ENCODE measurements around the gene CAP2. TPM values are rescaled to one million over a fixed set of nuclear protein-coding genes. Genes with fewer than 3 reads are reported as not detected.

The CAP2 gene
- total RNA-seq, 4 donors from 2014 or later, result 3.2 to 16.2 (median 10.6) TPM

- 83 to 87% methylated on average over 2 of the region's 2 CpGs for whole genome bisulfite sequencing, 2 donors
- Histone ChIP-seq H3K4me1 (no peaks in the 10 kb centered on the region), H3K27me3 (no peaks in the 10 kb centered on the region), H3K36me3 (no peaks in the 10 kb centered on the region), H3K27ac (no peak overlapping the region), H3K9me3 (no peaks in the 10 kb centered on the region), H3K4me3 (replicated peaks in 1 of 3) (no peak overlapping the region)
- TF ChIP-seq POLR2A (IDR thresholded peaks at IDR 0.05), result no peak
- TF ChIP-seq, protein P1, sequence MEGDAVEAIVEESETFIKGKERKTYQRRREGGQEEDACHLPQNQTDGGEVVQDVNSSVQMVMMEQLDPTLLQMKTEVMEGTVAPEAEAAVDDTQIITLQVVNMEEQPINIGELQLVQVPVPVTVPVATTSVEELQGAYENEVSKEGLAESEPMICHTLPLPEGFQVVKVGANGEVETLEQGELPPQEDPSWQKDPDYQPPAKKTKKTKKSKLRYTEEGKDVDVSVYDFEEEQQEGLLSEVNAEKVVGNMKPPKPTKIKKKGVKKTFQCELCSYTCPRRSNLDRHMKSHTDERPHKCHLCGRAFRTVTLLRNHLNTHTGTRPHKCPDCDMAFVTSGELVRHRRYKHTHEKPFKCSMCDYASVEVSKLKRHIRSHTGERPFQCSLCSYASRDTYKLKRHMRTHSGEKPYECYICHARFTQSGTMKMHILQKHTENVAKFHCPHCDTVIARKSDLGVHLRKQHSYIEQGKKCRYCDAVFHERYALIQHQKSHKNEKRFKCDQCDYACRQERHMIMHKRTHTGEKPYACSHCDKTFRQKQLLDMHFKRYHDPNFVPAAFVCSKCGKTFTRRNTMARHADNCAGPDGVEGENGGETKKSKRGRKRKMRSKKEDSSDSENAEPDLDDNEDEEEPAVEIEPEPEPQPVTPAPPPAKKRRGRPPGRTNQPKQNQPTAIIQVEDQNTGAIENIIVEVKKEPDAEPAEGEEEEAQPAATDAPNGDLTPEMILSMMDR (IDR thresholded peaks at IDR 0.05), result no peak
- intact Hi-C loops (cut with DNase I), result no loop called here
- no peak for DNase-seq
These were observed 80.2 kb downstream of the CAP2 start for GRCh38 chr6:17473554-17473953.

DNA sequence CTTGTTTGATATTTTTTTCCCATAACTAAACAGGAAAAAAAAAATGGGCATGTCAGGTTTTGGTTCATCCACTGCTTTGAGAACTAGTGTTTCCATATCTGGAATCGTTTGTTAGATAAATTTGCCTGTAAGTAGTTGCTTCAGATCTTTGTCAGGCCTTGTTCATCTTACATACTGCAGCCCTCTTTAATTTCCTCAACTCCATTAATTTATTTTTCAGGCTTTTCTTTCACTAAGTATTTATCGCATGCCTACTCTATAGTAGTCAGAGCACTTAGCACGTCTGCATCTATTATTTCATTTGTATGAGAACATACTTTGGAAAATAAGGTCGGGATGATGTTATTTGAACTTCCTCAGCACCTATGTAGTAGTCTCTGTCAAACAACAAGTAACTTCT lies 80.9 kb downstream of the CAP2 start:
- Histone ChIP-seq H3K4me3 (replicated peaks in 1 of 3) (no peak overlapping the region), H3K9me3 (no peaks in the 10 kb centered on the region), H3K36me3 (no peaks in the 10 kb centered on the region), H3K4me1 (no peaks in the 10 kb centered on the region), H3K27me3 (no peaks in the 10 kb centered on the region), H3K27ac (no peak overlapping the region)
- no peak for DNase-seq
- 76 to 77% methylated on average over 4 of the region's 4 CpGs for WGBS, 2 donors
- intact Hi-C loops (cut with DNase I), result no loop called here
- TF ChIP-seq POLR2A (IDR thresholded peaks at IDR 0.05), result no peak
- TF ChIP-seq, protein P1 (IDR thresholded peaks at IDR 0.05), result no peak

- WGBS, 2 donors, result 92 to 95% methylated on average over 4 of the region's 4 CpGs
- Histone ChIP-seq H3K4me1 (no peaks in the 10 kb centered on the region), H3K36me3 (no peaks in the 10 kb centered on the region), H3K27ac (no peak overlapping the region), H3K4me3 (replicated peaks in 1 of 3) (no peak overlapping the region), H3K27me3 (no peaks in the 10 kb centered on the region), H3K9me3 (no peaks in the 10 kb centered on the region)
- no peak for TF ChIP-seq POLR2A (IDR thresholded peaks at IDR 0.05)
- TF ChIP-seq, protein P1 (IDR thresholded peaks at IDR 0.05), result no peak
- intact Hi-C loops (cut with DNase I), result no loop called here
- DNase-seq, result no peak
These were observed 82.3 kb downstream of the CAP2 start for GRCh38 chr6:17475606-17476244.

GRCh38 chr6:17476511-17476910 lies 83.1 kb downstream of the CAP2 start:
- no peaks in the 10 kb centered on the region for H3K9me3 ChIP-seq
- H3K4me1 ChIP-seq, result no peaks in the 10 kb centered on the region
- no peak overlapping the region for H3K27ac ChIP-seq
- WGBS, 2 donors, result 88 to 91% methylated on average over 4 of the region's 4 CpGs
- H3K4me3 ChIP-seq (replicated peaks in 1 of 3), result no peak overlapping the region
- no peaks in the 10 kb centered on the region for H3K27me3 ChIP-seq
- intact Hi-C loops (cut with DNase I), result no loop called here
- no peak for DNase-seq
- TF ChIP-seq POLR2A (IDR thresholded peaks at IDR 0.05), result no peak
- TF ChIP-seq, protein P1 (IDR thresholded peaks at IDR 0.05), result no peak
- no peaks in the 10 kb centered on the region for H3K36me3 ChIP-seq

DNA sequence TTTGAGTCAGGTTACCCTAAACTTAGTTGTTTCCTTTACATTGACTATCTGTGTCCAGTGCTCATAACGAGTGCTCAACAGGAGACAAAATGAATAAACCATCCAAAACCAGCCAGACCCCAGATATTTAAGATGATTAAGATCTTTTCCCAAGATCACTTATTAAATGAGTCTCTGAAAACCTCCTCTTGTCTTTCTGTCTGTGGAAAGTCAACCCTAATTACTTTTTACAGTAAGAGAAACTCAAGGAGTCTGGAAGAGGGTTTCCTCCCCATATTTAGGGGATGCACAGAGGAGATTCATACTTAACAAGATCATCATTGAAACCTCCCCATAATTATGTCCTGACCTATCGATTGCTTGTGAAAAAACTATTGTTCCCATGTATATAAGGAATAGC lies 84.0 kb downstream of the CAP2 start:
- Histone ChIP-seq H3K27me3 (no peaks in the 10 kb centered on the region), H3K4me3 (replicated peaks in 1 of 3) (no peak overlapping the region), H3K9me3 (no peaks in the 10 kb centered on the region), H3K27ac (no peak overlapping the region), H3K4me1 (no peaks in the 10 kb centered on the region), H3K36me3 (no peaks in the 10 kb centered on the region)
- TF ChIP-seq, protein P1 (IDR thresholded peaks at IDR 0.05), result no peak
- no peak for TF ChIP-seq POLR2A (IDR thresholded peaks at IDR 0.05)
- DNase-seq, result no peak
- WGBS, 2 donors, result 90 to 94% methylated on average over 2 of the region's 2 CpGs
- intact Hi-C loops (cut with DNase I), result no loop called here

All from thyroid gland (tissue), 4 donors.